ENCODE results near the gene AGPAT1. TPM values are rescaled to one million over a fixed set of nuclear protein-coding genes. Genes with fewer than 3 reads are reported as not detected.
"Not testable (repeated sequence)": the region's sequence is repeated elsewhere in the genome, so short reads cannot be mapped to it uniquely, and the experiment has no call there.

AGPAT1 gene
- total and polyA plus RNA-seq, 7 experiments from 2014 or later: 19.3 to 46.1 (median 29.7) TPM

DNA sequence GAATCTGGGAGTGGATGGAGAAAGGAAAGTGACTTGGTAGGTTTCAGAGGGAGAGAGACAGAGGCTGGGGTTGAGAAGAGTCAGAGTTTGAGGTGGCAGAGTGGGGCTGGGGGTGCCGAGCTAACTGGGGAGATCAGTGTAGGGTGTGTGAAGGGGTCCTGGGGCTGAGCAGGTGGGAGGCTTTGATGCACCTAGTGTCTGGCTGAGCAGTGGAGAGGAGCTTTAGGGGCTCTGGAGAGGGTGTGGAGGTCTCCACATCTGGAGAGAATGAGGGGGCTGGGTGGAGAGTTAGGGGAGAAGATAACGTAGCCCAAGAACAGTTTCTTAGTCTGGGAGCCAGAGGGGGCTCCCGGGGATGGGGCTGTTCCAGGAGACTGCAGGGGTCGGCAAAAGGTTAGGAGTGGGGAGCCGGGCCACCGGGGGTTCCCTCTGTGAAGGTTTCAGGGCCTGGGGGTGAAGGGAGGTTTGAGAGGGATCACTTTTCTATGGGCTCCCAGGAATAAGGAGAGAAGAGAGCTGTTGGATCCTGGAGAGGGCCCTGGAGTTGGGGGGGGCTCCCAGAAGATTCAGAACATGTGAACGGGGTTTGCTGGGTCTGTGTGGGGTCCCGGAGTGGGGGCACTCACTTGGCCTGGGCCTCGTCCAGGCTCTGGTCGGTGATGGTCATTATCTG lies 13.3 kb upstream of the AGPAT1 start:
- peak overlapping the region; percentile 80 to 97 (median 91) for H3K27ac Mint-ChIP-seq
- Histone ChIP-seq H3K4me3 (ENCODE audit: low read length) (peak overlapping the region; percentile 94), H3K4me1 (ENCODE audit: control insufficient read depth in 2 of 2, insufficient read depth in 2 of 2, low read length in 2 of 2) (peaks cover 27 to 38% of the 10 kb centered on the region in 2 donors), H3K27ac (ENCODE audit: low read depth, low read length) (peak overlapping the region; percentile 97), H3K36me3 (ENCODE audit: control insufficient read depth in 2 of 3, insufficient read depth in 3 of 3, low read length in 3 of 3) (peaks cover 10 to 51% (median 15%) of the 10 kb centered on the region in 3 experiments), H3K27me3 (ENCODE audit: control insufficient read depth in 2 of 2, insufficient read depth in 2 of 2, low read length in 2 of 2) (no peaks in the 10 kb centered on the region), H3K9me3 (ENCODE audit: control insufficient read depth in 2 of 3, low read length in 3 of 3) (no peaks in the 10 kb centered on the region)
- ATAC-seq: no peak
- no peaks in the 10 kb centered on the region for H3K27me3 Mint-ChIP-seq
- no peaks in the 10 kb centered on the region for H3K9me3 Mint-ChIP-seq
- peaks cover 17 to 47% (median 35%) of the 10 kb centered on the region in 5 donors for H3K36me3 Mint-ChIP-seq
- H3K4me1 Mint-ChIP-seq: peaks cover 43 to 52% (median 49%) of the 10 kb centered on the region in 7 donors
- peak overlapping the region; percentile 90 to 100 (median 97) for H3K4me3 Mint-ChIP-seq
- intact Hi-C loops (cut with micrococcal nuclease): no loop called here
- ChIA-PET CTCF (interaction anchor here (1.8 kb wide), 1 partner anchor 10 kb away, joined by 5 read pairs; no protein-coding TSS in a partner anchor), POLR2A (interaction anchor here (0.8 to 10.6 kb wide), 6 partner anchors 9 to 656 kb away, joined by 3 to 259 read pairs (median 4); partner anchors contain the start of genes AGPAT1, ATF6B and RNF5)
- no peak for DNase-seq

DNA sequence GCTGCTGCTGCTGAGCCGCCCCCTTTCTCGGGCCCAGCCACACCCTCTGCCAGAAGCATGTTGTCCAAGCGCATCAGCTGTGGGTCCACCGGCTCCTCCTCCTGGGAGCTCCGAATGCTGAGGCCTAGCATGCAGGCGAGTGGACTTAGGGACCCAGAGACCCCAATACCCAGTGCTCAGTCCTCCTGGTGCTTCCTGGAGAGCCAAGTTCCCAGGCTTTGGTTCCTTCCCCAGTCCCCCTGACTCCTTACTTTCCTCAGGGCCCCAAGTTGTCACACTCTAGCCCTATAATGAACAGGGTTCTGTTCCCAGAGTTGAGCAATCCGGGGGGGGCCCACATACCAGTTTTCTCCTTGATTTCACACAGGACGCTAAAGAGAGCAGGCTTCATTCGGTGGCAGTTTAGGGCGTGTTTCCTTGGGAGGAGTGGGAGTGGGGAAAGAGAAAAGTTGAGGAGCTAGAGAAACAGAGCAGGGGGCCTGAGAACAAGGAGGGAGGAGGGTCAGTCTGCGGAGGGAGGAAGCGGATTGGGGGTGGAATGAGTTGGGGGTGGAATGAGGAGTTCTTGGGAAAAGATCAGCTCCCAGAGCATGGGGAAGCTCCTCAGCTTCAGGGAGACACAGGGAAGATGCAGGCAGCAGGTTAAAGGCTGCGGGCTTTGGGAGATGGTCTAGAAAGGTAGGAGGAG lies 12.6 kb upstream of the AGPAT1 start:
- peak overlapping the region; percentile 97 for H3K27ac ChIP-seq (ENCODE audit: low read depth, low read length)
- H3K4me3 Mint-ChIP-seq: peak overlapping the region; percentile 90 to 100 (median 97)
- H3K27me3 ChIP-seq (ENCODE audit: control insufficient read depth in 2 of 2, insufficient read depth in 2 of 2, low read length in 2 of 2): no peaks in the 10 kb centered on the region
- ATAC-seq (no peak), DNase-seq (no peak)
- H3K9me3 Mint-ChIP-seq: no peaks in the 10 kb centered on the region
- peaks cover 36 to 46% (median 42%) of the 10 kb centered on the region in 7 donors for H3K4me1 Mint-ChIP-seq
- H3K36me3 ChIP-seq (ENCODE audit: control insufficient read depth in 2 of 3, insufficient read depth in 3 of 3, low read length in 3 of 3): peaks cover 10 to 58% (median 15%) of the 10 kb centered on the region in 3 experiments
- peaks cover 17 to 49% (median 35%) of the 10 kb centered on the region in 5 donors for H3K36me3 Mint-ChIP-seq
- ChIA-PET CTCF (interaction anchor here (1.8 kb wide), 1 partner anchor 9 kb away, joined by 5 read pairs; no protein-coding TSS in a partner anchor), POLR2A (interaction anchor here (0.9 to 10.6 kb wide), 6 partner anchors 7 to 657 kb away, joined by 3 to 259 read pairs (median 7); partner anchors contain the start of genes AGPAT1, ATF6B and RNF5)
- H3K4me3 ChIP-seq (ENCODE audit: low read length): peak overlapping the region; percentile 94
- H3K27ac Mint-ChIP-seq: peak overlapping the region; percentile 80 to 97 (median 91)
- H3K27me3 Mint-ChIP-seq: no peaks in the 10 kb centered on the region
- no peaks in the 10 kb centered on the region for H3K9me3 ChIP-seq (ENCODE audit: control insufficient read depth in 2 of 3, low read length in 3 of 3)
- intact Hi-C loops (cut with micrococcal nuclease): no loop called here
- H3K4me1 ChIP-seq (ENCODE audit: control insufficient read depth in 2 of 2, insufficient read depth in 2 of 2, low read length in 2 of 2): peaks cover 20 to 33% of the 10 kb centered on the region in 2 donors

DNA sequence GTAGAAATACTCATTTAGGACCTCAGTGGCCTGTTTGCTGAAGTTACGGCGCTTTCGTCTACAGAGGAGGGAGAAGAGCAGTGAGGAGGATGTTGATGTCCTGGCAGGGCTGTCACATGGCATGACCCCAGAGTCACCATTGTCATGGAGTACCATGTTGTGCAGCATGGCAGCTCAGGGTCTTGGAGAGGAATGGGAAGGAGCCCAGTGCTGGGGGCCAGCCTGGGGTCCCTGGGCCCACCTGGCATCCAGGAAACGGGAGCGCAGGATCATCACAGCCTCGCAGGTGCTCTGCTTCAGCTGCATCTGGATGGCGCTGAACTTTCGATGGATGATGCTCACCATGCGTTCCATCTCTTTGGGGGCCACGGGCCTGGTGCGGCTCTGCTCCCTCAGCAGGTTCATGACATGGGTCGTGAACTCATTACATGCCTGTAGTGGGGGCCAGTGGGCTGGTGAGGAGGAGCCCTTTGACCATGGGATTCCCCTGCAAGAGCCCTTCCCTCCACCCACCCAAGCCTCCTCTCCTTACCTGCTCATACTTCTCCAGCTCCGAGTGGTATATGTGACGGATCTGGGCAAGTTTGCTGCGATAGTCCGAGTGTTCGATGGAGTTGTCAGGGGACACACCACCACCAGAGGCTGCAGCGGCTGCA lies 12.0 kb upstream of the AGPAT1 start:
- POLR2A ChIA-PET: interaction anchor here (1.8 to 10.6 kb wide), 3 partner anchors 8 to 657 kb away, joined by 9 to 259 read pairs (median 14); partner anchors contain the start of genes AGPAT1 and RNF5
- CTCF ChIA-PET: interaction anchor here (1.8 kb wide), 1 partner anchor 9 kb away, joined by 5 read pairs; no protein-coding TSS in a partner anchor
- peak overlapping the region; percentile 73 to 98 (median 91) for H3K27ac Mint-ChIP-seq
- ATAC-seq; H3K27me3 Mint-ChIP-seq; DNase-seq; H3K9me3 Mint-ChIP-seq; intact Hi-C loops (cut with micrococcal nuclease); H3K27me3 ChIP-seq (ENCODE audit: control insufficient read depth in 2 of 2, insufficient read depth in 2 of 2, low read length in 2 of 2); H3K9me3 ChIP-seq (ENCODE audit: control insufficient read depth in 2 of 3, low read length in 3 of 3): not testable (repeated sequence)
- H3K4me1 Mint-ChIP-seq: peaks cover 31 to 46% (median 42%) of the 10 kb centered on the region in 7 donors
- Histone ChIP-seq H3K36me3 (ENCODE audit: control insufficient read depth in 2 of 3, insufficient read depth in 3 of 3, low read length in 3 of 3) (peaks cover 15 to 64% (median 17%) of the 10 kb centered on the region in 3 experiments), H3K27ac (ENCODE audit: low read depth, low read length) (peak overlapping the region; percentile 97), H3K4me1 (ENCODE audit: control insufficient read depth in 2 of 2, insufficient read depth in 2 of 2, low read length in 2 of 2) (peaks cover 13 to 30% of the 10 kb centered on the region in 2 donors), H3K4me3 (ENCODE audit: low read length) (peak overlapping the region; percentile 94)
- peaks cover 17 to 48% (median 35%) of the 10 kb centered on the region in 5 donors for H3K36me3 Mint-ChIP-seq
- peak overlapping the region; percentile 90 to 100 (median 97) for H3K4me3 Mint-ChIP-seq

DNA sequence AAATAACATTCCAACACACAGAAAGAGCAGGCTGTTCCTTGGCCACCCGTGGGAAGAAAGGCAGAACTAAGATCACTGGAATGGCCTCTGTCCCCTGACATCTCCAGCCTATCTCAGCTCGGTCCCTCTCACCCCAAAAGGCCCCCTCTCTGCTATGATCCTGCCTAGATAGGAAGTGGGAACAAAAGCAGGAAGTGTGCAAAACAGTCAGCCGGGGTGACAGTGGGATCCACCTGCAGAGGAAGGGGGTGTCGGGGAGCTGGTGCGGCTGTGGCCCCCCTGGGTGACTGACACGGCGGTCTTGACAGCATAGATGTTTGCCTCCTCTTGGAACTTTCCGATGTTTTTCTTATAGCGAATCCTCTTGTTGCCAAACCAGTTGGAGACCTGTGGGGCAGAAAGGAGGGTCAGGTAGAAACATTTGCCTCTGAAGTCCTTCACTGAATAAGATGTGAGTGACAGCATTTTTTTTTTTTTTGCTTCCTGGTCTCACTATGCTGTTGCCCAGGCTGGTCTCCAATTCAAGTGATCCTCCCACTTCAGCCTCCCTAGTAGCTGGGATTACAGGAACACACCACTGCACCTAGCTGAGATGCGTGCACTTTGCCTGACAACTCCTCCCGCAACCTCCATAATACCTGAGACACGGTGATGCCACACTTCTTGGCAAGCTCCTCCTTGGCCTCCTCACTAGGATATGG lies 11.3 kb upstream of the AGPAT1 start:
- H3K27ac ChIP-seq (ENCODE audit: low read depth, low read length): peak overlapping the region; percentile 97
- H3K27me3 ChIP-seq (ENCODE audit: control insufficient read depth in 2 of 2, insufficient read depth in 2 of 2, low read length in 2 of 2): no peaks in the 10 kb centered on the region
- H3K36me3 ChIP-seq (ENCODE audit: control insufficient read depth in 2 of 3, insufficient read depth in 3 of 3, low read length in 3 of 3): peaks cover 15 to 66% (median 24%) of the 10 kb centered on the region in 3 experiments
- ATAC-seq (no peak), DNase-seq (no peak)
- H3K9me3 ChIP-seq (ENCODE audit: control insufficient read depth in 2 of 3, low read length in 3 of 3): no peaks in the 10 kb centered on the region
- peaks cover 10 to 37% of the 10 kb centered on the region in 2 donors for H3K4me1 ChIP-seq (ENCODE audit: control insufficient read depth in 2 of 2, insufficient read depth in 2 of 2, low read length in 2 of 2)
- intact Hi-C loops (cut with micrococcal nuclease): no loop called here
- H3K27ac Mint-ChIP-seq: peak overlapping the region; percentile 73 to 98 (median 91)
- H3K36me3 Mint-ChIP-seq: peaks cover 17 to 43% (median 35%) of the 10 kb centered on the region in 5 donors
- peaks cover 36 to 52% (median 44%) of the 10 kb centered on the region in 7 donors for H3K4me1 Mint-ChIP-seq
- H3K9me3 Mint-ChIP-seq: no peaks in the 10 kb centered on the region
- CTCF ChIA-PET: interaction anchor here (1.8 kb wide), 1 partner anchor 8 kb away, joined by 5 read pairs; no protein-coding TSS in a partner anchor
- peak overlapping the region; percentile 17 for H3K4me3 ChIP-seq (ENCODE audit: low read length)
- H3K4me3 Mint-ChIP-seq: peak overlapping the region; percentile 36 to 99 (median 96)
- POLR2A ChIA-PET: interaction anchor here (1.7 to 10.6 kb wide), 3 partner anchors 8 to 59 kb away, joined by 9 to 259 read pairs (median 14); partner anchors contain the start of genes AGPAT1, ATF6B and RNF5
- H3K27me3 Mint-ChIP-seq: no peaks in the 10 kb centered on the region

DNA sequence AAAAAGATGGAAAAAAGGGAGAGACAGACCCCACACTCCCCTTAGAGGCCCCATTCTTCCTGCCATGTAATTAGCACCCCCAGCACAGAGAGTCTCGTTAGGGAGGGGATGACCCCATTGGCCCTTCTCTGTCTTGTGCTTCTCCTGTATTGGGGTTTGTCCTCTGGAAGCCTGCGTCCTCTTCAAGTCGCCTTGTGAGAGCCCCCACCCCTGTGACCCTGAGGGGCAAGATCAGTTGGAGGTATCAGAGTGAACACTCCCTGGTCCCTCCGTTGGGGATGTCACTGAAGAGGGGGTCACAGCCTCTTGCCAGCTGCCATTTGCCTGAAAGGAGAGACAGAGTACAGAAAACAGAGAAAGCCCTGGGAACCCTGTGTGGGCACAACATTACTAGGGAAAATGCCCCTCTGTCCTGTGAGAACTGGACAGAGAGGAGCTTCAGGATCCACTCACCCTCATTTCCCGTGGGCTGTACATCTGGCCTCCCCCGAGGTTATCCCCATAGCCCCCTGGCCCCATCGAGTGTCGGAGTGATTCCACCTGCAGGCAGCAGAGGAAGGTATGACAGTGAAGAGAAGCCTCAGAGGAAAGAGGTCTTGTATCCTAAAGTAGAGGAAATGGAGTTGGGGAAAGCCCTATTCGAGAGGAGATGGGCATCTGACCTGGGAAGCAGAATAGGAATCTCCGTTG lies 10.4 kb upstream of the AGPAT1 start:
- ATAC-seq; H3K9me3 ChIP-seq (ENCODE audit: control insufficient read depth in 2 of 3, low read length in 3 of 3); H3K27me3 Mint-ChIP-seq; H3K27me3 ChIP-seq (ENCODE audit: control insufficient read depth in 2 of 2, insufficient read depth in 2 of 2, low read length in 2 of 2); H3K4me3 ChIP-seq (ENCODE audit: low read length); DNase-seq; intact Hi-C loops (cut with micrococcal nuclease); CTCF ChIA-PET; H3K9me3 Mint-ChIP-seq: not testable (repeated sequence)
- peak overlapping the region; percentile 73 to 98 (median 91) for H3K27ac Mint-ChIP-seq
- POLR2A ChIA-PET: interaction anchor here (1.7 to 10.6 kb wide), 3 partner anchors 7 to 58 kb away, joined by 9 to 259 read pairs (median 14); partner anchors contain the start of genes AGPAT1, ATF6B and RNF5
- H3K4me1 ChIP-seq (ENCODE audit: control insufficient read depth in 2 of 2, insufficient read depth in 2 of 2, low read length in 2 of 2): peaks cover 10 to 39% of the 10 kb centered on the region in 2 donors
- peaks cover 15 to 64% (median 27%) of the 10 kb centered on the region in 3 experiments for H3K36me3 ChIP-seq (ENCODE audit: control insufficient read depth in 2 of 3, insufficient read depth in 3 of 3, low read length in 3 of 3)
- peak overlapping the region; percentile 97 for H3K27ac ChIP-seq (ENCODE audit: low read depth, low read length)
- peak overlapping the region; percentile 44 to 99 (median 94) for H3K4me3 Mint-ChIP-seq
- H3K4me1 Mint-ChIP-seq: peaks cover 38 to 57% (median 49%) of the 10 kb centered on the region in 7 donors
- H3K36me3 Mint-ChIP-seq: peaks cover 13 to 36% (median 32%) of the 10 kb centered on the region in 5 donors

Measured in naive thymus-derived CD4-positive, alpha-beta T cell (primary cell).